MM.1S (cell line): ENCODE results near the gene HSPB8.

Experiments used
- DNase-seq: peaks from one replicate; pipeline ENCODE4 v3.0.0-alpha.2; 2015
- H2AFZ ChIP-seq: fragments of 300-600 bp; sonication (generic); 2 replicates; pipeline ENCODE4 v1.6.0; 2016; ENCODE audit warnings: antibody characterized with exemption, low read length
- H3F3A ChIP-seq: fragments of 300-600 bp; sonication (generic); 2 replicates; pipeline ENCODE4 v1.6.1; 2016; ENCODE audit warnings: mild to moderate bottlenecking, antibody characterized with exemption, low read length, moderate library complexity, mixed read lengths; ENCODE audit not compliant: insufficient read depth
- H3K27ac ChIP-seq: fragments of 300-600 bp; sonication (generic); 2 replicates; pipeline ENCODE4 v1.5.1; 2016; ENCODE audit warnings: mild to moderate bottlenecking, low read length
- H3K27me3 ChIP-seq: fragments of 300-600 bp; sonication (generic); replicated peaks from 2 replicates; pipeline ENCODE4 v1.6.0; 2016; ENCODE audit warnings: low read length; ENCODE audit not compliant: insufficient read depth
- H3K36me3 ChIP-seq: fragments of 300-600 bp; sonication (generic); replicated peaks from 2 replicates; pipeline ENCODE4 v1.6.1; 2016; ENCODE audit warnings: mild to moderate bottlenecking, low read length, mixed read lengths; ENCODE audit not compliant: insufficient read depth
- H3K4me1 ChIP-seq: fragments of 300-600 bp; sonication (generic); 2 replicates; pipeline ENCODE4 v1.6.1; 2016; ENCODE audit warnings: low read length, mixed read lengths
- H3K4me2 ChIP-seq: fragments of 300-600 bp; sonication (generic); 2 replicates; pipeline ENCODE4 v1.6.0; 2016; ENCODE audit warnings: low read depth, low read length
- H3K4me3 ChIP-seq: fragments of 300-600 bp; sonication (generic); 2 replicates; pipeline ENCODE4 v1.5.1; 2016; ENCODE audit warnings: low read length, mixed read lengths
- H3K79me2 ChIP-seq: fragments of 300-600 bp; sonication (generic); 2 replicates; pipeline ENCODE4 v1.6.1; 2016; ENCODE audit warnings: mixed run types, low read length, mixed read lengths
- H3K9ac ChIP-seq: fragments of 300-600 bp; sonication (generic); 2 replicates; pipeline ENCODE4 v1.6.1; 2016; ENCODE audit warnings: low read length, mixed read lengths
- H3K9me2 ChIP-seq: fragments of 300-600 bp; sonication (generic); replicated peaks from 2 replicates; pipeline ENCODE4 v1.6.1; 2016; ENCODE audit warnings: mild to moderate bottlenecking, low read length, mixed read lengths; ENCODE audit not compliant: insufficient read depth
- H3K9me3 ChIP-seq: fragments of 300-600 bp; sonication (generic); replicated peaks from 2 replicates; pipeline ENCODE4 v1.6.1; 2016; ENCODE audit warnings: mild to moderate bottlenecking, low read length, mixed read lengths; ENCODE audit not compliant: insufficient read depth
- H4K20me1 ChIP-seq: fragments of 300-600 bp; sonication (generic); 2 replicates; pipeline ENCODE4 v1.6.1; 2016; ENCODE audit warnings: mild to moderate bottlenecking, low read length, moderate library complexity, mixed read lengths; ENCODE audit not compliant: insufficient read depth
- CTCF ChIP-seq: fragments of 300-600 bp; sonication (generic); IDR thresholded peaks from 2 replicates; pipeline ENCODE4 v1.5.1; 2016; ENCODE audit warnings: antibody characterized with exemption, low read length, mixed read lengths
- EZH2 ChIP-seq: fragments of 300-600 bp; sonication (generic); optimal IDR thresholded peaks from 2 replicates; pipeline ENCODE3; 2017; ENCODE audit warnings: low read depth, mild to moderate bottlenecking, antibody characterized with exemption, low read length, mixed read lengths
- EZH2phosphoT487 ChIP-seq: fragments of 300-600 bp; sonication (generic); IDR thresholded peaks from 2 replicates; pipeline ENCODE4 v1.6.1; 2018; ENCODE audit warnings: antibody characterized with exemption, low read length

HSPB8 gene

GRCh38 chr12:119198440-119198839, 19.7 kb downstream of the HSPB8 start:
- Histone ChIP-seq H3K27me3 (no peaks in the 10 kb centered on the region), H4K20me1 (no peaks in the 10 kb centered on the region), H3K4me1 (no peaks in the 10 kb centered on the region), H3K9me3 (no peaks in the 10 kb centered on the region), H3K9me2 (no peaks in the 10 kb centered on the region), H3K4me2 (no peak overlapping the region), H3K36me3 (no peaks in the 10 kb centered on the region), H3K27ac (no peak overlapping the region), H3K4me3 (no peak overlapping the region), H3K79me2 (no peaks in the 10 kb centered on the region), H2AFZ (no peak overlapping the region), H3F3A (no peaks in the 10 kb centered on the region), H3K9ac (no peak overlapping the region)
- DNase-seq: no peak
- TF ChIP-seq EZH2 (no peak), CTCF (no peak), EZH2phosphoT487 (no peak)

- Histone ChIP-seq H3K4me2 (no peak overlapping the region), H3K36me3 (no peaks in the 10 kb centered on the region), H3K4me3 (no peak overlapping the region), H3K9me2 (no peaks in the 10 kb centered on the region), H4K20me1 (no peaks in the 10 kb centered on the region), H3K79me2 (no peaks in the 10 kb centered on the region), H3F3A (no peaks in the 10 kb centered on the region), H3K27me3 (no peaks in the 10 kb centered on the region), H3K9me3 (no peaks in the 10 kb centered on the region), H3K9ac (no peak overlapping the region), H3K4me1 (no peaks in the 10 kb centered on the region), H2AFZ (no peak overlapping the region), H3K27ac (no peak overlapping the region)
- DNase-seq: no peak
- TF ChIP-seq CTCF: no peak
- no peak for TF ChIP-seq EZH2
- TF ChIP-seq EZH2phosphoT487: no peak
These were observed 21.9 kb downstream of the HSPB8 start for GRCh38 chr12:119200601-119201000.

- DNase-seq: no peak
- H3K9ac ChIP-seq: no peak overlapping the region
- H3K4me1 ChIP-seq: no peaks in the 10 kb centered on the region
These were observed 23.2 kb downstream of the HSPB8 start for GRCh38 chr12:119201789-119202543.

More at GRCh38 chr12:119201789-119202543, 23.2 kb downstream of the HSPB8 start:
- H3K27ac ChIP-seq: no peak overlapping the region
- H3K9me2 ChIP-seq: no peaks in the 10 kb centered on the region
- no peak overlapping the region for H3K4me2 ChIP-seq
- H3K79me2 ChIP-seq: no peaks in the 10 kb centered on the region
- H3K9me3 ChIP-seq: no peaks in the 10 kb centered on the region
- H3F3A ChIP-seq: no peaks in the 10 kb centered on the region
- no peaks in the 10 kb centered on the region for H3K36me3 ChIP-seq
- H3K4me3 ChIP-seq: no peak overlapping the region
- H2AFZ ChIP-seq: no peak overlapping the region
- H3K27me3 ChIP-seq: no peaks in the 10 kb centered on the region
- TF ChIP-seq CTCF (no peak), EZH2phosphoT487 (no peak), EZH2 (no peak)
- no peaks in the 10 kb centered on the region for H4K20me1 ChIP-seq
